Nephron (organoid): Measurements from ENCODE around the gene IL24.
A peak's percentile ranks its signal among the peaks of the same experiment; 100 is the strongest.

Experiments used
- H3K27ac Mint-ChIP-seq, 3 experiments: 2 replicates each; pipeline ENCODE4 v1.8.0; 2020; ENCODE audit warnings: mixed read lengths in 3 of 3, mild to moderate bottlenecking in 2 of 3, moderate library complexity in 1 of 3
- H3K27me3 Mint-ChIP-seq: 2 replicates; pipeline ENCODE4 v1.8.0; 2021; ENCODE audit warnings: low read depth, mild to moderate bottlenecking, moderate library complexity, mixed read lengths
- H3K36me3 Mint-ChIP-seq: 2 replicates; pipeline ENCODE4 v1.8.0; 2020; ENCODE audit warnings: low read depth, mixed read lengths
- H3K4me1 Mint-ChIP-seq: 2 replicates; pipeline ENCODE4 v1.8.0; 2020; ENCODE audit warnings: mixed read lengths
- H3K4me3 Mint-ChIP-seq, 3 experiments: 2 replicates each; pipeline ENCODE4 v1.8.0; 2020; ENCODE audit warnings: mild to moderate bottlenecking in 3 of 3, mixed read lengths in 3 of 3, moderate library complexity in 2 of 3
- H3K9me3 Mint-ChIP-seq: 2 replicates; pipeline ENCODE4 v1.8.0; 2020; ENCODE audit warnings: mixed read lengths
- CTCF ChIP-seq, 3 experiments: fragments of 200-600 bp; sonication (generic); IDR thresholded peaks; one replicate each; pipeline ENCODE4 v1.5.0; 2021; ENCODE audit warnings: antibody characterized with exemption in 3 of 3; ENCODE audit not compliant: unreplicated experiment in 3 of 3

Gene IL24

GRCh38 chr1:206863266-206863665, 34.0 kb upstream of the IL24 start:
- H3K4me1 Mint-ChIP-seq = no peaks in the 10 kb centered on the region
- no peak overlapping the region for H3K4me3 Mint-ChIP-seq
- no peaks in the 10 kb centered on the region for H3K9me3 Mint-ChIP-seq
- TF ChIP-seq CTCF (IDR thresholded peaks at IDR 0.05; ENCODE audit: unreplicated experiment in 3 of 3) = no peak
- peaks cover 63% of the 10 kb centered on the region for H3K27me3 Mint-ChIP-seq
- no peak overlapping the region for H3K27ac Mint-ChIP-seq
- H3K36me3 Mint-ChIP-seq = no peaks in the 10 kb centered on the region

- no peaks in the 10 kb centered on the region for H3K9me3 Mint-ChIP-seq
- no peak within 1 kb of the TSS for H3K4me3 Mint-ChIP-seq
- H3K27ac Mint-ChIP-seq = no peak within 1 kb of the TSS
- H3K4me1 Mint-ChIP-seq = no peaks in the 10 kb centered on the region
- peak; percentile 50 to 59 (median 53) for TF ChIP-seq CTCF (IDR thresholded peaks at IDR 0.05; ENCODE audit: unreplicated experiment in 3 of 3)
- peaks cover 63% of the 10 kb centered on the region for H3K27me3 Mint-ChIP-seq
- H3K36me3 Mint-ChIP-seq = no peaks in the 10 kb centered on the region
Observed at GRCh38 chr1:206864939-206865671, 32.1 kb upstream of the IL24 start, which contains the start of gene IL20. TSS of gene IL20 (plus strand) at chr1:206865623. CDS start at chr1:206865853, 230 bp downstream.

- Mint-ChIP-seq H3K9me3 (no peaks in the 10 kb centered on the region), H3K27ac (no peak overlapping the region), H3K27me3 (peaks cover 61% of the 10 kb centered on the region), H3K4me1 (no peaks in the 10 kb centered on the region), H3K4me3 (no peak overlapping the region), H3K36me3 (no peaks in the 10 kb centered on the region)
- no peak for TF ChIP-seq CTCF (IDR thresholded peaks at IDR 0.05; ENCODE audit: unreplicated experiment in 3 of 3)
Observed at GRCh38 chr1:206866062-206866461, 31.2 kb upstream of the IL24 start.

- H3K27ac Mint-ChIP-seq = no peak overlapping the region
- H3K9me3 Mint-ChIP-seq = no peaks in the 10 kb centered on the region
- H3K4me3 Mint-ChIP-seq = no peak overlapping the region
- no peaks in the 10 kb centered on the region for H3K36me3 Mint-ChIP-seq
- peaks cover 49% of the 10 kb centered on the region for H3K27me3 Mint-ChIP-seq
- no peaks in the 10 kb centered on the region for H3K4me1 Mint-ChIP-seq
- no peak for TF ChIP-seq CTCF (IDR thresholded peaks at IDR 0.05; ENCODE audit: unreplicated experiment in 3 of 3)
Observed at GRCh38 chr1:206867239-206867638, 30.0 kb upstream of the IL24 start.

GRCh38 chr1:206867716-206868115, 29.5 kb upstream of the IL24 start:
- Mint-ChIP-seq H3K36me3 (no peaks in the 10 kb centered on the region), H3K27ac (no peak overlapping the region), H3K4me3 (no peak overlapping the region), H3K4me1 (no peaks in the 10 kb centered on the region), H3K9me3 (no peaks in the 10 kb centered on the region), H3K27me3 (peaks cover 49% of the 10 kb centered on the region)
- no peak for TF ChIP-seq CTCF (IDR thresholded peaks at IDR 0.05; ENCODE audit: unreplicated experiment in 3 of 3)

- Mint-ChIP-seq H3K27ac (no peak overlapping the region), H3K4me3 (no peak overlapping the region), H3K27me3 (peaks cover 43% of the 10 kb centered on the region), H3K4me1 (no peaks in the 10 kb centered on the region), H3K36me3 (no peaks in the 10 kb centered on the region), H3K9me3 (peaks cover 2% of the 10 kb centered on the region)
- no peak for TF ChIP-seq CTCF (IDR thresholded peaks at IDR 0.05; ENCODE audit: unreplicated experiment in 3 of 3)
Observed at GRCh38 chr1:206868264-206868663, 29.0 kb upstream of the IL24 start.
